HepG2 (cell line): ENCODE measurements around the gene SRSF3. TPM values are rescaled to one million over a fixed set of nuclear protein-coding genes. Genes with fewer than 3 reads are reported as not detected.

ENCODE experiments used
- IRF2 ChIP-seq: IDR thresholded peaks from 2 replicates; pipeline ENCODE4 v1.6.1; 2018; ENCODE audit warnings: missing genetic modification reagents, missing compliant biosample characterization
- JARID2 ChIP-seq: sonication (generic); formaldehyde crosslinking; IDR thresholded peaks from 2 replicates; pipeline ENCODE4 v1.8.1; 2023; ENCODE audit warnings: missing genetic modification reagents, inconsistent platforms; ENCODE audit not compliant: insufficient replicate concordance
- KDM2A ChIP-seq: sonication (generic); formaldehyde crosslinking; IDR thresholded peaks from 2 replicates; pipeline ENCODE4 v1.4.0; 2020; ENCODE audit warnings: low read depth, missing genetic modification reagents, borderline replicate concordance
- MEIS1 ChIP-seq: sonication (generic); formaldehyde crosslinking; IDR thresholded peaks from 2 replicates; pipeline ENCODE4 v1.9.0; 2021; ENCODE audit warnings: mild to moderate bottlenecking, missing genetic modification reagents, moderate library complexity, borderline replicate concordance
- MTF2 ChIP-seq: sonication (generic); formaldehyde crosslinking; IDR thresholded peaks from 2 replicates; pipeline ENCODE4 v1.5.0; 2020; ENCODE audit warnings: missing genetic modification reagents, borderline replicate concordance
- REPIN1 ChIP-seq: sonication (generic); formaldehyde crosslinking; IDR thresholded peaks from 2 replicates; pipeline ENCODE4 v1.8.0; 2022; ENCODE audit warnings: missing genetic modification reagents, low read depth, mild to moderate bottlenecking, borderline replicate concordance
- RERE ChIP-seq: IDR thresholded peaks from 2 replicates; pipeline ENCODE4 v1.6.1; 2016; ENCODE audit warnings: low read depth, missing genetic modification reagents, missing compliant biosample characterization
- THAP8 ChIP-seq: sonication (generic); formaldehyde crosslinking; IDR thresholded peaks from 2 replicates; pipeline ENCODE4 v1.5.1; 2020; ENCODE audit warnings: missing genetic modification reagents, mild to moderate bottlenecking, borderline replicate concordance
- XRCC5 ChIP-seq: fragments of 200-400 bp; formaldehyde crosslinking; optimal IDR thresholded peaks from 2 replicates; pipeline ENCODE3; 2017; ENCODE audit warnings: mild to moderate bottlenecking, low read length
- ZBTB25 ChIP-seq: IDR thresholded peaks from 2 replicates; pipeline ENCODE4 v1.6.1; 2018; ENCODE audit warnings: missing genetic modification reagents
- ZNF280B ChIP-seq: sonication (generic); formaldehyde crosslinking; IDR thresholded peaks from 2 replicates; pipeline ENCODE4 v1.5.0; 2020; ENCODE audit warnings: missing genetic modification reagents, mild to moderate bottlenecking, borderline replicate concordance
- ZNF281 ChIP-seq: sonication (generic); formaldehyde crosslinking; IDR thresholded peaks from 2 replicates; pipeline ENCODE4 v1.4.0; 2020; ENCODE audit warnings: missing genetic modification reagents, borderline replicate concordance
- ZNF788 ChIP-seq: sonication (generic); formaldehyde crosslinking; IDR thresholded peaks from 2 replicates; pipeline ENCODE4 v1.5.0; 2020; ENCODE audit warnings: mild to moderate bottlenecking, missing genetic modification reagents, borderline replicate concordance
- ZSCAN29 ChIP-seq: sonication (generic); formaldehyde crosslinking; conservative IDR thresholded peaks from 2 replicates; pipeline ENCODE4 v1.4.0; 2020; ENCODE audit warnings: mild to moderate bottlenecking, missing genetic modification reagents
- polyA plus RNA-seq, 8 experiments: library from polyadenylated mRNA; depleted of rRNA in 3 of 8; stranded (reverse) in 7 of 8; unstranded in 1 of 8; fragments of >200 nt; fragmentation: Illumina TruSeq in 4 of 8; extraction: Trizol in 4 of 8; gene quantifications; 2 replicates each; pipeline versions ENCODE4 v1.2.1 to v1.2.3, GENCODE V29; 2011 to 2016; ENCODE audit warnings: low read depth in 4 of 8, missing spikeins in 1 of 8, mixed read lengths in 1 of 8; ENCODE audit not compliant: insufficient read depth in 1 of 8
- total RNA-seq, 5 experiments: library from RNA; depleted of rRNA; stranded (reverse); fragments of >200 nt; fragmentation: Illumina TruSeq; extraction: Trizol; gene quantifications; 2 replicates each; pipeline ENCODE4 v1.2.3, GENCODE V29; 2016; ENCODE audit warnings: low read depth in 1 of 5

The SRSF3 gene
- total and polyA plus RNA-seq, 2 of the 13 experiments (the other 11 are each of a cell fraction or from before 2014, with no cell fraction given): 206 to 684 TPM

- peak; percentile 82; the same call in 1 of the 2 replicates for TF ChIP-seq REPIN1 (CRISPR knock-in tag)
- no peak for TF ChIP-seq THAP8 (CRISPR knock-in tag)
- peak; percentile 54; the same call in 1 of the 2 replicates for TF ChIP-seq ZNF788 (CRISPR knock-in tag)
- peak; percentile 75; the same call in 1 of the 2 replicates for TF ChIP-seq IRF2 (CRISPR knock-in tag)
- TF ChIP-seq RERE (CRISPR knock-in tag): no peak
- TF ChIP-seq MTF2 (CRISPR knock-in tag): no peak
- no peak for TF ChIP-seq ZNF281 (CRISPR knock-in tag)
- peak; percentile 51; the same call in 1 of the 2 replicates for TF ChIP-seq MEIS1 (CRISPR knock-in tag)
- peak; percentile 87 for TF ChIP-seq JARID2 (CRISPR knock-in tag)
- no peak for TF ChIP-seq ZNF280B (CRISPR knock-in tag)
- peak; percentile 78; the same call in 1 of the 2 replicates for TF ChIP-seq ZBTB25 (CRISPR knock-in tag)
- peak; percentile 72 for TF ChIP-seq XRCC5
- peak; percentile 51; the same call in 1 of the 2 replicates for TF ChIP-seq KDM2A (CRISPR knock-in tag)
- TF ChIP-seq ZSCAN29: no peak
Measured at GRCh38 chr6:36623547-36624459, 29.6 kb downstream of the SRSF3 start (continued).
